ENCODE measurements around the gene NT5DC2. TPM values are rescaled to one million over a fixed set of nuclear protein-coding genes. Genes with fewer than 3 reads are reported as not detected.

NT5DC2 gene
- 10 to 100 TPM; 25.4 to 32.4 TPM for total RNA-seq

- intact Hi-C loops (cut with DNase I): loop anchor here (10.0 kb wide), 1 partner anchor 79 kb away; the partner anchor contains the start of genes NISCH and TNNC1
- ATAC-seq: peak; percentile 31
- DNase-seq: peak; percentile 52 to 78 (median 66)
- H3K9me3 ChIP-seq: no peaks in the 10 kb centered on the region
- TF ChIP-seq, protein P1, sequence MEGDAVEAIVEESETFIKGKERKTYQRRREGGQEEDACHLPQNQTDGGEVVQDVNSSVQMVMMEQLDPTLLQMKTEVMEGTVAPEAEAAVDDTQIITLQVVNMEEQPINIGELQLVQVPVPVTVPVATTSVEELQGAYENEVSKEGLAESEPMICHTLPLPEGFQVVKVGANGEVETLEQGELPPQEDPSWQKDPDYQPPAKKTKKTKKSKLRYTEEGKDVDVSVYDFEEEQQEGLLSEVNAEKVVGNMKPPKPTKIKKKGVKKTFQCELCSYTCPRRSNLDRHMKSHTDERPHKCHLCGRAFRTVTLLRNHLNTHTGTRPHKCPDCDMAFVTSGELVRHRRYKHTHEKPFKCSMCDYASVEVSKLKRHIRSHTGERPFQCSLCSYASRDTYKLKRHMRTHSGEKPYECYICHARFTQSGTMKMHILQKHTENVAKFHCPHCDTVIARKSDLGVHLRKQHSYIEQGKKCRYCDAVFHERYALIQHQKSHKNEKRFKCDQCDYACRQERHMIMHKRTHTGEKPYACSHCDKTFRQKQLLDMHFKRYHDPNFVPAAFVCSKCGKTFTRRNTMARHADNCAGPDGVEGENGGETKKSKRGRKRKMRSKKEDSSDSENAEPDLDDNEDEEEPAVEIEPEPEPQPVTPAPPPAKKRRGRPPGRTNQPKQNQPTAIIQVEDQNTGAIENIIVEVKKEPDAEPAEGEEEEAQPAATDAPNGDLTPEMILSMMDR (IDR thresholded peaks at IDR 0.05): peak in 1 of 7 experiments; percentile 4
- peak in 1 of 3 donors; percentile 10 for TF ChIP-seq POLR2A (IDR thresholded peaks at IDR 0.05)
- H3K27me3 ChIP-seq: no peaks in the 10 kb centered on the region
- H3K27ac ChIP-seq: peak within 1 kb of the TSS in 3 of 4 donors; percentile 31 to 52 (median 46)
- no peaks in the 10 kb centered on the region for H3K36me3 ChIP-seq (replicated peaks in 1 of 2; ENCODE audit: insufficient read depth in 1 of 2, low read depth in 2 of 2)
- peaks cover 39% of the 10 kb centered on the region for H3K4me1 ChIP-seq
- 7% methylated on average over 42 of the region's 91 CpGs; no CpG with 5 or more reads in 1 of the 2 donors for whole genome bisulfite sequencing, 2 donors
- H3K4me3 ChIP-seq: peak within 1 kb of the TSS; percentile 23 to 24
Observed at GRCh38 chr3:52533623-52534280, at the start of gene NT5DC2. Gene NT5DC2 (minus strand): TSS chr3:52533857. CDS start chr3:52533737, 120 bp downstream.

- H3K4me3 ChIP-seq: no peak overlapping the region
- 91 to 92% methylated on average over 6 of the region's 6 CpGs for WGBS, 2 donors
- TF ChIP-seq, protein P1 (IDR thresholded peaks at IDR 0.05): no peak
- TF ChIP-seq POLR2A (IDR thresholded peaks at IDR 0.05): no peak
- intact Hi-C loops (cut with DNase I): no loop called here
- no peaks in the 10 kb centered on the region for H3K27me3 ChIP-seq
- no peaks in the 10 kb centered on the region for H3K9me3 ChIP-seq
- DNase-seq: no peak
- ATAC-seq: no peak
- H3K27ac ChIP-seq: no peak overlapping the region
- H3K36me3 ChIP-seq (replicated peaks in 1 of 2; ENCODE audit: insufficient read depth in 1 of 2, low read depth in 2 of 2): peaks cover 0 to 16% of the 10 kb centered on the region in 2 donors
- no peaks in the 10 kb centered on the region for H3K4me1 ChIP-seq
Observed at GRCh38 chr3:52574056-52574965, 40.7 kb upstream of the NT5DC2 start.

DNA sequence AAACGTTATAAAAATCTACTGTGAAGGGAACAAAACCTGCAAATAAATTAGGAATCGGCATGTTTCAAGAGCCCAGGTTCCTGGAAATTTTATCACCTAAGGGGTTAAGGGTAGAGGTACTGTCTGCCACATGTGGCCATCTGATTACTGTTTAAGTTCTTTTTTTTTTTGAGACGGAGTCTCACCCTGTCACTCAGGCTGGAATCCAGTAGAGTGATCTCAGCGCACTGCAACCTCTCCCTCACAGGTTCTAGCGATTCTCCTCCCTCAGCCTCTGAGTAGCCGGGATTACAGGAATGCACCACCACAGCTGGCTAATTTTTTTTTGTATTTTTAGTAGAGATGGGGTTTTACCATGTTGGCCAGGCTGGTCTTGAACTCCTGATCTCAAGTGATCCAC, 38.6 kb upstream of the NT5DC2 start:
- H3K4me1 ChIP-seq: no peaks in the 10 kb centered on the region
- 69 to 83% methylated on average over 6 of the region's 6 CpGs for WGBS, 2 donors
- no peaks in the 10 kb centered on the region for H3K9me3 ChIP-seq
- DNase-seq (no peak), ATAC-seq (no peak)
- no peaks in the 10 kb centered on the region for H3K27me3 ChIP-seq
- intact Hi-C loops (cut with DNase I): no loop called here
- no peak overlapping the region for H3K4me3 ChIP-seq
- H3K36me3 ChIP-seq (replicated peaks in 1 of 2; ENCODE audit: insufficient read depth in 1 of 2, low read depth in 2 of 2): peaks cover 0 to 7% of the 10 kb centered on the region in 2 donors
- TF ChIP-seq POLR2A (IDR thresholded peaks at IDR 0.05): no peak
- TF ChIP-seq, protein P1 (IDR thresholded peaks at IDR 0.05): no peak
- H3K27ac ChIP-seq: no peak overlapping the region

- peaks cover 0 to 3% of the 10 kb centered on the region in 2 donors for H3K36me3 ChIP-seq (replicated peaks in 1 of 2; ENCODE audit: insufficient read depth in 1 of 2, low read depth in 2 of 2)
- no peak for DNase-seq
- H3K4me1 ChIP-seq: no peaks in the 10 kb centered on the region
- H3K27me3 ChIP-seq: no peaks in the 10 kb centered on the region
- H3K4me3 ChIP-seq: no peak overlapping the region
- ATAC-seq: no peak
- no peaks in the 10 kb centered on the region for H3K9me3 ChIP-seq
- no peak overlapping the region for H3K27ac ChIP-seq
- TF ChIP-seq, protein P1 (IDR thresholded peaks at IDR 0.05): no peak
- TF ChIP-seq POLR2A (IDR thresholded peaks at IDR 0.05): no peak
- intact Hi-C loops (cut with DNase I): no loop called here
- WGBS, 2 donors: 97% methylated on average over 4 of the region's 4 CpGs
Observed at GRCh38 chr3:52570076-52570475, 36.4 kb upstream of the NT5DC2 start.
